IPS-NIHi7 (cell line): Measurements from ENCODE around the gene CNOT4.
"Not testable (repeated sequence)": the region's sequence is repeated elsewhere in the genome, so short reads cannot be mapped to it uniquely, and the experiment has no call there.

Experiments
- DNase-seq: peaks from one replicate; pipeline ENCODE4 v3.0.0; 2012; ENCODE audit warnings: mixed read lengths; ENCODE audit errors: extremely low spot score

CNOT4 gene

GRCh38 chr7:135326636-135327280 lies 183.1 kb downstream of the CNOT4 start:
- DNase-seq, result no peak

GRCh38 chr7:135322571-135323340 lies 187.1 kb downstream of the CNOT4 start:
- DNase-seq, result no peak

- no peak for DNase-seq
These were observed 188.3 kb downstream of the CNOT4 start for GRCh38 chr7:135321556-135321955.

- not testable (repeated sequence) for DNase-seq
These were observed 188.9 kb downstream of the CNOT4 start for GRCh38 chr7:135320953-135321352.

GRCh38 chr7:135320268-135320667 lies 189.6 kb downstream of the CNOT4 start:
- DNase-seq, result no peak

GRCh38 chr7:135317676-135318325 lies 192.1 kb downstream of the CNOT4 start:
- DNase-seq, result peak; percentile 45

GRCh38 chr7:135316648-135317313 lies 193.1 kb downstream of the CNOT4 start:
- DNase-seq, result no peak

GRCh38 chr7:135313971-135314370 lies 195.9 kb downstream of the CNOT4 start:
- no peak for DNase-seq
